ENCODE measurements around the gene CNNM2.
A peak's percentile ranks its signal among the peaks of the same experiment; 100 is the strongest.
"Not testable (repeated sequence)": the region's sequence is repeated elsewhere in the genome, so short reads cannot be mapped to it uniquely, and the experiment has no call there.

Gene CNNM2

GRCh38 chr10:103042908-103043307 lies 124.8 kb downstream of the CNNM2 start:
- no peak for DNase-seq

DNA sequence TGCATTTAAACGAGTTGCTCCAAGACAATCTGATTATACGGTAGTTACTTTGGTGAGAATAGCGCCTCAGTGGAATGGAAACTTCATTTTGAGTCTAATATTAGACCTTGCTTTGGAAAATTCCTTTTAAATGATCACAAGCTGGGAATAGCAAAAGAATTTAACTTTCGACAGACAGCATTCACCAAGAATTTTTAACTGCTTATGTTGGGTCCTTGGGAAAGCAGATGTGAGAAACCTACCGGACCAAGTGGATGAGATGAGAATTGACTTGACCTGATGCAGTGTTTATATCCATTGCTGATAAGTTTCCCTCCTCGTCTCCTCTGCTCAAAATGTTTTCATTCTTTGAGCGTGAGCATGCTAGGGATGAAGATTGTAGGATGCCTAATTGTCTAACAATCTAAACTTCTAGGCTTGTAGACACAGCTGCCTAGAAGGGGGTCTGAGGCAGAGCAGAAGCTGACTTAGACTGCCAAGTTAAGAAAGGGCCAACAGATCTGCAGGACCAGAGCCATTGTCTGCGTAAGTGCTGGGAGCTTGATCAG lies 126.9 kb downstream of the CNNM2 start:
- no peak for DNase-seq

DNA sequence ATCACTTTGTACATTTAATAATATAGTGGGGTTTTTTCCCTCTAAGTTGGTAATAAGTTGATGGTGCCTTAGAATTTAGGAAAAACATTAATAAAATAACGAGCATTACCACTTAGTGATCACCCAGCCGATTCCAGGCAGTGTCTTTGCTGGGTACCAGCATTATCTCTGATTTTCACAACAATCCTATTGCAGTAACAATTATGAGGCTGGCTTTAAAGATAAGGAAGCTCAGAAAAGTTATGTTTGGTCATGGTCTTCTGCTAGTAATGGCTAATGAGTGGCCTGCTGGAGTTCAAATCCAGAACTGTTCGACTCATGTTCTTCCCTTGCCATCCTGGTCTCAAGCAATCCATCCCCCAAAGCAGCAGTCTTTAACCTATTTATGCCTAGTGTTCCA lies 127.9 kb downstream of the CNNM2 start:
- no peak for DNase-seq

GRCh38 chr10:103047381-103047780 lies 129.3 kb downstream of the CNNM2 start:
- DNase-seq, result no peak

- DNase-seq, result no peak
These were observed 131.1 kb downstream of the CNNM2 start for GRCh38 chr10:103049237-103049636.

- DNase-seq, result no peak
These were observed 135.8 kb downstream of the CNNM2 start for GRCh38 chr10:103053659-103054581.

DNA sequence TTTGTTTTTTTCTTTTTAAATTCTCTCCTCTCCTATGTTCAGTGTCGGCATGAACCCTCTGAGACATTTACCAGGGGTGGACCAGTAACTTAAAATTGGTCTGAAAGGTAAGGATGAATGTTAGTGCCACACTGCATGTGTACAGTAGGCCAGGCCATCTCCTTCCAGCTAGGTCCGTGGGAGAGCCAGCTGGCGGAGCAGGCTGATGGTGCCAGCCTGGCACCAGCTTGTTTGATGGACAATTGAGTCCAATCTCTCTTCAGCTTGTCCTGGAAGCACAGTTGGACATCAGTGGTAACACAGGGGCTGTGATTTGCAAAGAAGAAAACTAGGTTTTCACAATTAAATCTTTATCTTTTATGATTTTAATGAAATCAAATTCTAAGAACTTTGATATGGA lies 136.5 kb downstream of the CNNM2 start:
- DNase-seq, result no peak

DNA sequence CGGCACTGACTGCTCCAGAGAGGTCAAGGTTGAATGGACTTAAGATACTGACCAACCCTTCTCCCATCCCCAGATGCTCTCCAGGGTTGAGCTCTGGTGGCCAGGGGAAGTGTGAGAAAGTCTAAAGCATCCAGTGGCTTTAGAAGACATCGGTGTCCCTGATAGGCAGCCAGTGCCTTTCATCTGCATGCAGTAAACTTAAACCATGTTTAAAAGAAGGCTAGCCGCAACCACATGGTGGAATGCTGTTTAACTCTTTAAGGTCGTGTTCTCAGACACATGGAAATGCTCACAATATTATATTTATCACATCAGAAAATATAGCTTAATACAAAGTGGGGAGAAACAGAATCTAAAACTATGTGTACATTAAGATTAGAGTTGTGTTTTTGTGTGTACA lies 137.0 kb downstream of the CNNM2 start:
- no peak for DNase-seq

GRCh38 chr10:103058034-103058433 lies 139.9 kb downstream of the CNNM2 start:
- DNase-seq, result no peak

GRCh38 chr10:103060575-103060974 lies 142.5 kb downstream of the CNNM2 start:
- no peak for DNase-seq

DNA sequence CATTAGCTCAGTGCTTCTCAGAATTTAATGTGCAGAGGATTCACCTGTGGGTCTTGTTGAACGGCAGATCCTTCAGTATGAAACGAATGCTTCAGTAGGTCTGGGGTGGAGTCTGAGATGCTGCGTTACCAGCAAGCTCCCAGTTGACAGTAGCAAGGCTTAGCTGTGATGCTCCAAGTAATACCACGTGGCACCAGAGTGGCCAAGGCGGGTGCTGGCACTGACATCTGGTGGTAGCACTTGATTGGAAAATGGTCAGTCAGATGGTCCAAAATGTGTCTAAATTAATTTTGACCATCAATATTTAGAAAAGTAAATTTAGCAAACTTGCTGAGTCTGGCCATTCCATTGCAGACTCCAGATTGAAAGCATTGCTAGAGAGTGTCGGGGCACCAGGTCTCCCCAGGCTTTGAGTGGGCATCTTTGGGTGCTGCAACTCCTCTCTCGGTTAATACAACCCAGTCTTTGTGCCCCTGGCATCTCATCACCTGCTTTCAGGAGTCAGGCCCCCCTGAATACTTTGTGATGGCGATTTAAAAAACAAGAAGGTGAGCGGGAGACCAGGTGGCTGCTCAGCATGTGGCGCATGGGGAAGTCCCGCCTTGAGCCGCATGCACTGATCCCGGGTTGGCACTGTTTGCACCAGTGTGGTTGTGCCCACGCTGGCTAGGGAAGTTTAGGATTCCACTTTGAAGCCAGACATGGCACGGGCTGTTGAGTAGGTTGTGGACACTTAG lies 144.9 kb downstream of the CNNM2 start:
- DNase-seq, result peak; percentile 13

DNA sequence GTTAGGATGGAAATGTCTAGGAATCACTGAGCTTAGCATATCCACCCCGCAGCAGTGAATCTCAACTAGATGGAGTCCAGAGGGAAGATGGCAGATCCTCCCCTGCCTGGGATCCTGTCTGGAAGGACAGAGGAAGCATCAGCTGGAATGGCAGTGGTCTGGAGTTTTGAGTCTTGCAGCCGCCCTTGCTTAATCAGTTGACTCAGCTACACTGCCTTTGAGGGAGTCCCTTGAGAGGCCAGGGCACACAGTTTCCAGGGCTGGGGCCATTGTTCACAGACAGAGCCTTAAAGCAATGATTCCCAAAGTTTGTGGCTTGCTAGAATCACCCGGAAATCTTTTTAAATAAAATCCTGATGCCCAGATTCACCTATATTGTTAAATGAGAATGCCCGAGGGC lies 146.9 kb downstream of the CNNM2 start:
- DNase-seq, result no peak

DNA sequence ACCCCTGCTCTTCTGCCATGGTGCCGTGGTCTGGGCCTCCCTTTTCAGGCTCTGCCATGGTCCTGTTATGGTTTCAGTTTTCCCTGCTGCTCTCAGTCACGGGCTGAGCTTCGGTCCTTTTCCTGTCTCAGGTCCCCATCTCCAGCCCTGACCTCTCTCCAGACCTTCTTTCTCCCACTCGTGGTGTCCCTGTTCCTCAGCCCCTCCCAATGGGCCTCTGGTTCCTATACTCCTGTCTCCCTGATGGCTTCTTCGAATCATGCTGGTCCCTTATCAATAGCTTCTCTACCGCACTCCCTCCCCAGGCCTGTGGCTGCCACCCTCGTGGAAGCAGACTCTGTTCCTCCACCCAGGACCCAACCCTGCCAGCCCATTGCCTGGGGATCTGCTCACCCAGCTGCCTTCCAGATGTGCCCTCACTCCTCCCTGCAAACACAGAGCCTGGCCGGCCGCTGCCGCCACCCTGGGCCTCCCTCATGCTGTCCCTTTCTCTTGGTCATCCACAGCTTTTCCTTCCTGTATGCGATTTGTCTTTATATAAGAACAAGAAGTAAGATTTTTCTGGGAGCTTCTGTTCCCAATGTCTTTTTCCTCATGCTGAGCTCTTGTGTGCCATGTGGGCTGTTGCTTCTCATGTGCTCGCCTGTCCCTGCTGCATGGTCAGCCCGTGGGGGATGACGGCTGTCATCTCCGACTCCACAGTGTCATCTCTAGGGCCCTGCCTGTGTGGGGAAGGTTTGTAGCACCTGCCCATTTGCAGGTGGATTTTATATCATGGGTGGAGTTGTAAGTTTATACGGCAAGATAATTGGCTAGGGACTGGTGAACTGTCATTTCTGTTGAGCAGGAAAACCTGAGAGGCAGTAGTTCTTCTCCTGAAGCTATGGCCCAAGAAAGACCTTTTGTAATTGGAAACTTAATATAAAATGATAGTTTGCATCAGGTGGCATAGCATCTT lies 148.3 kb downstream of the CNNM2 start:
- no peak for DNase-seq

GRCh38 chr10:103067099-103067477 lies 149.0 kb downstream of the CNNM2 start:
- DNase-seq, result not testable (repeated sequence)

DNA sequence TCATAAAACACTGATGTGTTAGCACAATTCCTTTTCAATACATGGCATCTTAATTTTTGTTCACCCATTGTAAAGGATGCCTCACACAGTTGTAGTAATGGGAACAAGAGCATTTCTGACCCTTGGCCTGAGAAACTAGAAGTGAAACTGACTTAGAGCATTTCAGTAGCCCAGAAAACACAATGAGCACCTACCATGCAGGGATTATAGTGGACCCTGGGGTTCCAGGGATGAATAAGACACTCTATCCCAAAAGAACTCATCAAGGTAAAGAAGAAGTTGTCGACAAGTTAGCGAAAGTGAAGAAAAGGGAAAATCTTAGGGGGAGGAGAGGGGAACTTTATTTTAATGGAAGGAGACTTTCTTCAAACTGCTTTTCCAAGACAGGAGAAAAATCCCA lies 149.4 kb downstream of the CNNM2 start:
- DNase-seq, result no peak

DNA sequence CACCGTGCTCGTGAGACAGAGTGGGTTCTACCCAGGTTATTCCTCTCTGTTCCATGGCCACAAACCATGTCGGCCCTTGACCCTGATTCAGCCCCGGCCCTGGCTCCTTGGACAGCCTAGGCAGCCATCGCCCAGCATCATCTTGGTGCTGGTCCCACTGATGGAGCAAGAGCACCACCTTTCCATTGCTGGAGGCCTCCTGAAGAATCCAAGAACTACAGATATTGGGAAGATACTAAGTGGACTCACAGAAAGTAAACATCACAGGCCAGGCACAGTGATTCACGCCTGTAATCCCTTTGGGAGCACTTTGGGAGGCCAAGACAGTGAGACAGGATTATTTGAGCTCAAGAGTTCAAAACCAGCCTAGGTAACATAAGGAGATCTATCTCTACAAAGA lies 149.9 kb downstream of the CNNM2 start:
- DNase-seq, result no peak

DNA sequence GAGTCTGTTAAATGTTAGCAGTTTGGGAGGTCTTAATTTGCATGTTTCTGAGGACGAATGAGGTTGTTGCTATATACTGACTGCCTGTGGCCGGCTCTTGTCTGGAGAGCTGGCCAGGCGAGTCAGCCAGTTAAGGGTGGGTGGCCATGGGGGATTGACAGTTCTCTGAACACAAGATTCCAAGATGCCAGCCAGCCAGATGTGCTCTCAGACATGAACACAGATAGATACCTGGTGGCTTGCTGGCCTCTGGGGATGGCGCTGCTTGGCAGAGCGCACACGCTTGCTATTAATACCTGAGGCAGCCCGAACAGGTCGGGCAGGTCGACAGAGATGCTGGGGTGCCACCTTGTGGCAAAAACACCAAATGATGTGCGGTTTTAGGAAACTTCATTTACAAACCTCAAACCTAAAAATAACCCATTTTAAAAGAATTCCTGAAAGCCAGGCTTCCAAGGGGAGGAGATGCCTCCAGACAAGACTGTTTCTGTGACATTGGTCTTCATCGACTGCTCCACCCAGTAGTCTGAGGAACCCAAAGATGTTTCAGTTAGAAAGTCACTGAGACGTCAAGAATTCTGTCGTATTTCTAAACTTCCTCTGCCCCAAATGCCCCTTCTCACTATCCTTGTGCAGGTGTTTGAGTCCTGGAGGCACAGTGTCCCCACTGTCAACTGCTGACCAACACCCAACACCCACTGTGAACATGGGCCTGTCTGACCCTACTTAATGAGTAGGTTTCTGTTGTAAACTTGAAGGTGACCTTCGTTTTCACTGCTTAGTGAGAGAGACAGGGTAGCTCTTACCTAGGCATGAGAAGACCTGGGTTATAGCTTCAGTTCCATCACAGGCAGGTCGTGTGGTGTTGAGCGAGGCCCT lies 151.6 kb downstream of the CNNM2 start:
- DNase-seq, result no peak

GRCh38 chr10:103072276-103072675 lies 154.2 kb downstream of the CNNM2 start:
- no peak for DNase-seq

GRCh38 chr10:103072891-103073290 lies 154.8 kb downstream of the CNNM2 start:
- no peak for DNase-seq

DNA sequence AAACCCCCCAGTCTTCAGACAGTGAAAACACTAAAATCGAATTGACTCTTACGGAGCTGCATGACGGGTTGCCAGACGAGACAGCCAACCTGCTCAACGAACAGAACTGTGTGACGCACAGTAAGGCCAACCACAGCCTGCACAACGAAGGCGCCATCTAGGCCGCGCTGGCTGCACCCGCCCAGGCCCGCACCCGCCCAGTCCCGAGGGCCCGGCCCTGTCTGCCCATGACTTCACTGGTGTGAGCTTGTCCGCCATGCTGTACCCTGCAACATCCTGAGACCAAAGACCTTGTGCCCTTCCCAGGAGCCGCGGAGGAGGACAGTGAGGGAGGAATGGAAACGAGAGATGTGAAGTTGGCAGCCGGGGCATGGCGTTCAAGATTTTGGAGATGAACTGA lies 158.9 kb downstream of the CNNM2 start:
- DNase-seq, result no peak

- no peak for DNase-seq
These were observed 159.6 kb downstream of the CNNM2 start for GRCh38 chr10:103077491-103078308.

All from GF-D8 (cell line).